Activated gamma-delta T cell treated with anti-CD3 and anti-CD28 coated beads, Interleukin-2, amount 50 U/mL, for 16 hours (primary cell): ENCODE measurements around the gene PLEKHA8.

Experiments
- DNase-seq: peaks from one replicate; pipeline ENCODE4 v3.0.0-alpha.2; 2020; ENCODE audit warnings: low read depth

The PLEKHA8 gene, protein sequence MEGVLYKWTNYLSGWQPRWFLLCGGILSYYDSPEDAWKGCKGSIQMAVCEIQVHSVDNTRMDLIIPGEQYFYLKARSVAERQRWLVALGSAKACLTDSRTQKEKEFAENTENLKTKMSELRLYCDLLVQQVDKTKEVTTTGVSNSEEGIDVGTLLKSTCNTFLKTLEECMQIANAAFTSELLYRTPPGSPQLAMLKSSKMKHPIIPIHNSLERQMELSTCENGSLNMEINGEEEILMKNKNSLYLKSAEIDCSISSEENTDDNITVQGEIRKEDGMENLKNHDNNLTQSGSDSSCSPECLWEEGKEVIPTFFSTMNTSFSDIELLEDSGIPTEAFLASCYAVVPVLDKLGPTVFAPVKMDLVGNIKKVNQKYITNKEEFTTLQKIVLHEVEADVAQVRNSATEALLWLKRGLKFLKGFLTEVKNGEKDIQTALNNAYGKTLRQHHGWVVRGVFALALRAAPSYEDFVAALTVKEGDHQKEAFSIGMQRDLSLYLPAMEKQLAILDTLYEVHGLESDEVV

DNA sequence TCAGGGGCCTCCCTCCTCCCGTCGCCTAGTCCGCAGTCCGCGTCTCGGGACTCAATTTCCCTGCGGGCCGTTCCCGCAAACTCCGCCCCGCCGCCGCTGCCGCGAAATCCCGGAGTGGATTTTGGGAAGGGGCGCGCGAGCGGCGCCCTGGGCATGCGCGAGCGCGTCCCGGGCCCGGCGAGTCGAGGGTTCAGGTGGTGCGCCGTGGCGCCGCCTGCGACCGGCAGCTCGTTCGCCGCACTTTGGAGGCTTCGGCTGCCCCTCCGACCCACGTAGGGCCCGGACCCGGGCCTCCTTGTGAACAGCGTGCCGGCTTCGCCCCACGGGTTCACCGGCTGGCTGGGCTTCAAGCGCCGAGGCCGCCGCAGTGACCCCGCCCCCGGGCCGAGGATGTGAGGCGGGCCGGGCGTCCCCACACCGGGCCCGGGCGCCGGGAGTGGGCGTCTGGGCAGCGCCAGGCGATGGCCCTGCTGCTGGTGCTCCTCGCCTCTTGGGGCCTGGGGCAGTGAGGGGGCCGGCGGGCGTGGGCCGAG, at the start of gene PLEKHA8:
TSS of gene PLEKHA8 (plus strand) at position 197 of the 533 bp plus-strand sequence. CDS start 351 bp downstream, outside the sequence.
- peak; percentile 77 for DNase-seq

DNA sequence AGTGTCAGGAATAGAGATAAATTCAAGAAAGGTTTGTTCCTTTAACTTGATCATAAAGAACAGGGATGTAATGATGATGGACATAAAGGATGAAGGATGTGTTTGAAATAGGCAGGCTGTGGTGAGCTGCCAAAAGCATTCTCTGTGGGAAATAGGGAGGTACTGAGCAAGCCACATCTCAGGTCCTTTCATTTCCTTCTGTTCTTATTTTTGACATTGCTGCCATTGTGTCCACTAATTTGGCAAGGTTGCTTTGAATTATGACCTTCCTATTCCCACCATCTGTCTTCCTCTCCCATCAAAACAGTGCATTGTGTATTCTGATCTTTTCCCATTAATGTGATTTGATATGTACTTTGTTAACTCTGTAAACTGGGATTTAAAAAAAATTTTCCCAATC, 48.1 kb upstream of the PLEKHA8 start:
- no peak for DNase-seq

DNA sequence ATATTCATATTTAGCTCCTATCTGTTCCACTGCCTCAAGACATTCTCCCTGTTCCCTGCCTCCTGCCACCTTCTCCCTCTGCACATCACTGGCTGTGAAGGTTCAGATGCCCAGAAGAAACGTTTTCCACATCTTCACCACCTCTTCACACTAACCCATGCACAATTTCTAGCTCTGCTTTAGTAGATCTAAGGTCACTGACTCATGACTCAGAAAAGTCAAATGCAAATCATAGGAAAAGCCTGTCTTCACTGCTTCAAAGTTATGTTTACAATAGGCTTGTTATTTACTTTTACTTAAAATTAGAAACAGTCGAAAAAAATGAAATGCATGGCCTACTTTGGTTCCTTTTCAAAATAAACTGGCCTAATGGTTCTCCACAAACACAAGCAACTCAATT, 41.1 kb upstream of the PLEKHA8 start:
- DNase-seq, result no peak

DNA sequence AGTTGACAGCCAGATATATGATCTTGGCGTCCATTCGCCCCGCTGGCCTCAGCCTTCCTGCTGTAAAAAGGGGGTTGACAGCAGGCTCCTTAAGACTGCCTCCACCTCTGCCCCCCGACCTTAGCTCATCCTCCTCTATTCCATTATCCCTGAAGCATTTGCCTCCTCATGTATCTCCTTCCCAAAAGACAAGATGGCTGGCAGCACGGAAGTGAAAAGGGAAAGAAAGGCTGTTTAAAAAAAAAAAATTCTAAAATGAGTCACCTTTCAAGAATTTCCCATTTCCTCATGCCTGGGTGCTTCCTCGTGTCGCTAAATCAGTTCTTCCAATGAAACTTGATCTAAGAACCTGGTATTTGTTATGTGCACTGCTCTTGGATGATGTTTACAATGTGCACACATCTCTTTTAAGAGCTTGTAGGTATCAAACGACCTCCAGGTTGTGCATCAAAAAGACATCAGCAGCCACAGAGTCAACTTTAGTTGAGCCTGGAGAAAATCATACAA, 40.3 kb upstream of the PLEKHA8 start:
- DNase-seq, result no peak

DNA sequence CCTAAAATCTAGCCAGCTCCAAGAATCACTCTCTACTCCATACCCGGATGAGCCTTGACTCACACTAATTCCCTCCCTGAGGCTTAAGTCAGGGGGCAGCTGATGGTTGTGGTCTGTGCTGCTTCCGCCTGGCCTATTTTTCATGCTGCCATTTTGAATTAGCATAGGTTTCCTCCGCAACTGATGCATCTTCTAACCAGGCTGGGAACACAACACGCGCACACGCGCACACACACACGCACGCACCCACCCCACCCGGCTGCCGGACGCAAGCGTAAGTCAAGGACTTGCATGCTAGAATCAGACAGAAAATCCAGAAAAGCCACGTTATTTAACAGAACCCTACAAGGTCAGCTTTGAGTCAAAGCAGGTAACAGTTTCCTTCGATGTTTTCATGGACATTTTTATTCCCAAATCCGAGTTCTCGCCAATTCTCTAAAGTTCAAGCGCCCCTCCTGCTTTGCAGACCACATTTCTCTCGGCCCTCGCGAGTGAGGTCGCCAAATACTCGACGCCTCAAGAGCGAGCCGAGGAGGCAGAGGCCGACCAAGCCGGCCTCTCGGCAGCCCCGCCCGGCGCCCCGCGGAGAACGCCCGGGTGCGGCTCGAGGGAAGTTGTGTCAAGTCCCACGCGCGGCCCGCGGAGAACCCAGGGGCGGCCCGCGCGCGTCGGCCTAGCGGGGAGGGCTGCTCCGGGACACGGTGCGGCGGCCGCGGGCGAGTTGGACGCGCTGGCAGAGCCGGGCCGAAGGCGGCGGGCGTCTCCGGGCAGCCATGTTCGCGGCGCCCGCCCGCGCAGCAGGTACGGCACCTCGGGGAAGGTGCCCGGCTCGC, 39.6 kb upstream of the PLEKHA8 start:
- DNase-seq, result peak; percentile 4

DNA sequence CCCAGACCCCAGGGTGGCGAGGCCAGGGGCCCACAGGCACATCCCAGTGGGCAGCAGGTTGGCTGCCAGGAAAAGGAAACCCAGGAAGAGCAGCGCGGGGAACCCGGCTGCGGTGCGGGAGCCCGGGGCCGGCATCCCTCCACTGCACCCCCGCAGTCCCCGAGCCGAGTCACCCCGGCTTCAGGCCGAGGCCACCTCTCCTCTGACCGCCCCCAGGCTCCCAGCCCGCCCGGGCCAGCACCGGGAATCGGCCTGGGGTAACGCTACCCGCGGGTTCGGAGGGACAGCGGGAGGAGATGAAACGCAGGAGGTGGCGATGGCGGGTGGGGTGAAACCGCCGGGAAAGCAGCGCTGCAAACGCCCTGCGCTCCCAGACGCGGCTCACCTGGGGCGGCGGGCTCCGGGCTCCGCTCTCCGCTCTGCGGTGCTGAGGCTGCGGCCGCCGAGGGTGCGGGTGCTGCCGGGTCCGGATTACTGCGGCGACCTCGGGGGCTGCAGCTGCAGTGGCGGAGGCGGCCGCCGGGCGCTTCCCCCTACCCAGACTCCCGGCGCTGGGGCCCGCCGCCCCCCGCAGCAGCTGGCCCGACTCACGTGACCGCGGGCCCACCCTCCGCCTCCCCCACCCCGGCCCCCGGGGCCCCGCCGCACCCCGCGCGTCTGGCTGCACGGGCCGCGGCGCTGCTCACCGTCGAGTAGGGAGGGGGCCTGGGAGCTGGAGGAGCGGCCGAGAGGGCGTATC, 38.8 kb upstream of the PLEKHA8 start, which contains the start of gene SCRN1:
TSS of gene SCRN1 (minus strand) at position 545 of the 739 bp plus-strand sequence. CDS start 20,734 bp downstream, outside the sequence.
- peak; percentile 3 for DNase-seq

DNA sequence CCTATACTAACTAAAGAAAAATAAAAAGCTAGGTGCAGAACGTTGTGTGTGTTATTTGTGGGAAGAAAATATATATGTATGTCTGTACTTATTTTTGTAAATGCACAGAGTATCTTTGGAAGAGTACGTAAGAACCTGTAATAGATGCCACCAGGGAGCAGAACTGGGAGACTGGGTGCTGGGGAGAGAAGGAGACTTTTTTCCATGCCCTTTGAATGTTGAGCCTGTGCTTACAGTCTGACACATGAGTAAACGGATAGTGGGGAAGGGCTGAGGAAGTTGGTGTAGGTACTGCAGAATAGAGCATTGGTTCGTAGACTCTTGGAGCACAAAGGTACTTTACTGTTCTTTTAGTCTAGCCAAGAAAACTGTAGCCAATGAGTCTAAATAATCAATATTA, 37.3 kb upstream of the PLEKHA8 start:
- DNase-seq, result no peak

DNA sequence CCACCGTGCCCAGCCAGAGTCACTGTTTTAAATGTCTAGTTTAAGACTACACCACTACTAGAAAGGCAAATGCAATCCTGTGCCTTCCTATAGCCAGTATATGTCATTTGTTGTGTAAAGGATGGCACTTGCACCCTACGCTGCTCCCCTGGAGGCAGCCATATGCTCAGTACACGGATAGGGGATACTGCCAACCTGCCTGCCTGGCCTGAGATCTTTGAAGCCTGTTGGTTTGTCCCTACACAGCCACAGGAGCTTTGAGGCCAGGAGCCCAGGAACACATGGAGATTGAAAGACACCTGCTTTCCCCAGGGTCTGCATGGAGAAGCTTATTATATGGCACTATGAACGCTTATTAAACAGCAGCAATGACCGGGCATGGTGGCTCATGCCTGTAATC, 36.3 kb upstream of the PLEKHA8 start:
- DNase-seq, result no peak

DNA sequence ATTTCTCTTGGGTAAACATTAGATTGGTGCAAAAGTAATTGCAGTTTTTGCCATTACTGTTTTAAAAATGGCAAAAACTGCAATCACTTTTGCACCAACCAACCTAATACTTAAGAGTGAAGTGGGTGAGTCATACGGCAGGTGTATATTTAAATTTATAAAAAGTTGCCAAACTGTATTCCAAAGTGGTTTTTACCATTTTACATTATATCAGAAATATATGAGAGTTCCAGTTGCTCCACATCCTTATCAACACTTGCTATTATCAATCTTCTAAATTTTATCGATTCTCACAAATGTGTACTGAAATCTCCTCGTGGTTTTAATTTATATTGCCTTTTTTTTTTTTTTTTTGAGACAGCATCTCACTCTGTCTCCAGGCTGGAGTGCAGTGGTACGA, 35.1 kb upstream of the PLEKHA8 start:
- DNase-seq, result no peak

DNA sequence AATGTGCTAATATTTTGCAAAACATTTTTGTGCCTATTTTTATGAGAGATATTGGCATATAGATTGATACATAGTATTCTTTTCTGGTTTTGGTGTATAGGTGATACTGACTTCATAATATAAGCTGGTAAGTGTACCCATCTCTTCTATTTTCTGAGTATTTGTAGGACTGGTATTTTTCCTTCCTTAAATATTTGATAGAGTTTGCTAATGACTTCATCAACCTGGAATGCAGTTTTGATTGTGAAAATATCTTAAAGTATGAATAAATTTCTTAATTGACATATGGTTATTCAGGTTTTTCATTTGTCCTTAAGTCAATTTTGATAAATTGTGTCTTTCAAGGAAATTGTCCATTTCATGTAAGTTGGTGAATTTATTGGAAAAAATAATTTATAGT, 32.6 kb upstream of the PLEKHA8 start:
- DNase-seq, result no peak

DNA sequence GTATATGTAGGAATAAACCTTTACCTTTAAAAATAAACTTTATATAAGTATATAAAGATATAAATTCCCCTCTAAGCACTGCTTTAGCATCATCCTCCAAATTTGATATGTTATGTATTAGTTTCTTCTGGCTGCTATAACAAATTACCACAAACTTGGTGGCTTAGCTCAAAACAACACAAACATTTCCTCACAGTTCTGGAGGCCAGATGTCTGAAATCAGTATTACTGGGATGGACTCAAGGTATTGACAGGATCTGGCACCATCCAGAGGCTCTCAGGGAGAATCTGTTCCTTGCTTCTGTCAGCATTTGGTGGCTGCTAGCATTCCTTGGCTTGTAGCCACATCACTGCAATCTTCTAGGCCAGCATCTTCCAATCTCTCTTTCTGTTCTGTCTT, 31.9 kb upstream of the PLEKHA8 start:
- DNase-seq, result no peak

DNA sequence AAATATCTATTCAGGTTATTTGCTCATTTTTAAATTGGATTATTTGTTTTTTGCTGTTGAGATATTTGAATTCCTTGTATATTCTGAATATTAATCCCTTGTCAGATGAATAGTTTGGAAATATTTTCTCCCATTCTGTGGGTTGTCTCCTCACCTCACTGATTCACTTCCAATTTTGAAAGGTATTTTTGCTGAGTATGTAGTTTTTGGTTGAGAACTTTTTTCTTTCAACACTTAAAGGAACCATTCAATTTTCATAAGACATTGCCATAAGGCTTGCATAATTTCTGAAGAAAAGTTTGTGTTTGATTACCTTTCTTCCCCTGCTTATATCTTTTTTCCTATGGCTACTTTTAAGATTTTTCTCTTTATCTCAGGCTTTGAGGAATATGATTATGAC, 29.7 kb upstream of the PLEKHA8 start:
- no peak for DNase-seq

DNA sequence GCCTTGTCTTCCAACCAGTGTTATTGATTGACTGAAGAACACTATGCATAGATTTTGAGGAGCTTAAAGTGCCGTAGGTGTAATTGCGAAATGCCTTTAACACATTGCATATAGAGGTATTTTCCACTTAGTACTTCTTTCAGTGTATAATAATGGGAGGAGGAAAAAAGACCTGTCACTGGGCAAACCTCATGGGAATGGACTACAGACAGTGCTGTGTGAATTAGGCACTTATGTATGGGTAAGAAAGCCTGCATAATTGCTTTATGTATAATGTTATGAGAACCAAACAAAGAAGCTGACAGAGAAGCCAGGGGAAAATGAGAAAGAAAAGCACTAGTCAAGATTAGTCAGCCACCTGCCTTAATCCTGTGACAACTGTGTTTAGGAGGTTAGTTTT, 26.2 kb upstream of the PLEKHA8 start:
- DNase-seq, result no peak

DNA sequence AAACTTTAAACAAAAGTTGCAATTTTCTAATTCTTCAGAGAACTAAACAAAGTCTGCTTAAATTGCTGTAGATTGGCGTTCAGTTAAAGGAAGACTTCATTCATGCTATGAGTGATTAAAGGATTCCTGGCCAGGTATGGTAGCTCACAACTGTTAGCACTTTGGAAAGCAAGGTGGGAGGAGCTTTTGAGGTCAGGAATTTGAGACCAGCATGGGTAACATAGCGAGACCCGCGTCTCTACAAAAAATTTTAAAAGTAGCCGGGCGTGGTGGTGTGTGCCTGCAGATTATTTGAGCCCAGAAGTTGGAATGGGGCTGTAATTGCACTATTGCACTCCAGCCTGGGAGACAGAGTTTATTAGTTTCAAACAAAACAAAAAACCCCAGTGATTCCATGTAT, 25.1 kb upstream of the PLEKHA8 start:
- DNase-seq, result no peak

DNA sequence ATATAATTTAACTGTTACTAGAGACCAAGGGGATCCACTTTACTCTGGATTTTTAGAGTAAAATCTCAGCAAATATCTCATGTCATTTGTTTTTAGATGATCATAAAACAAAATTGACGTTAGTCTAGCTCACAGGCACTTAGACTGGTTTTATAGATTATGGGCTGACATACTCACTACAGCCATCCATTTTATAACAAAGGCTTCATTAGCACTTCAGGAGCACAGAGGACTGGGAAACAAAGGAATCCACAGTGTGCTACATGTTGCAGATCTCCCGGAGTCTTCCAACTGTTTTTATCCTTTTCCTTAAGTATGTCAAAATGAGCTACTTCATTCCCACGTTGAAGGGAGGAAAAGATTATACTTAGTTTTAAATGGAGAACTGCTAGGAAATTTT, 22.7 kb upstream of the PLEKHA8 start:
- DNase-seq, result no peak

DNA sequence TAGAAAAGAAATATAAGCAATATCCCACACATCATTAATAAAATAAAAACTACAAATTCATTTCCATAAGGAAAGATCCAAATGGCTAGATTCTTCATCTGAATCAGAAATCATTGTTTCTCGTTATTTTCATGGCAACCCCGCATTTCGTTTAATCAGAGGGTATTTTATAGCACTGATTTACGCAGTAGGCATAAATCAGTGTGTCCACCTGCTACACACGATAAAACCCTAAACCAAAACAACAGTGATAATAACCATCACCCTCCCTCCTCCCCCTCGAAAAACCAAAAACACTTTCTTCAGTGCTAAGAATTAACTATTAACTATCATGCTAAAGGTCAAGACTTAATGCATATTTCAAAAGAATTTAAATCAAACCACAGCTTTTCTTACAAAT, 18.2 kb upstream of the PLEKHA8 start:
- DNase-seq, result no peak

DNA sequence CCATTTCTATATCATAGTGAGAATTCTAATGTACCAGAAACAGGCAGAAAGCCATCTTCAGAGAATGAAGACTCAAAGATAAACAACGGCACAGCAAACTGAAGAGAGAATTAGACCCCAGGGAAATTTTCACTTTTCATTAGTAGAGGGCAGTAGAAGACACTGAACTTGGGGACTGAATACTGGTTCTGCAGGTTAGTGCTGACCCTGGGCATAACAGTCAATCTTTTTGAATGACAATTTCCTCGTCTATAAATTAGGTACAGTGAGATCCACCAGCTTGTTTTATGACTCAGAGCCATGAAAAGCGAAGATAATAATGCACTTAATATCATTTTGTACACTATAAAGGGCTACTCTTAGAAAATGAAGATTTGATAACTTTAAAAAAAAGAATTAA, 15.5 kb upstream of the PLEKHA8 start:
- no peak for DNase-seq

DNA sequence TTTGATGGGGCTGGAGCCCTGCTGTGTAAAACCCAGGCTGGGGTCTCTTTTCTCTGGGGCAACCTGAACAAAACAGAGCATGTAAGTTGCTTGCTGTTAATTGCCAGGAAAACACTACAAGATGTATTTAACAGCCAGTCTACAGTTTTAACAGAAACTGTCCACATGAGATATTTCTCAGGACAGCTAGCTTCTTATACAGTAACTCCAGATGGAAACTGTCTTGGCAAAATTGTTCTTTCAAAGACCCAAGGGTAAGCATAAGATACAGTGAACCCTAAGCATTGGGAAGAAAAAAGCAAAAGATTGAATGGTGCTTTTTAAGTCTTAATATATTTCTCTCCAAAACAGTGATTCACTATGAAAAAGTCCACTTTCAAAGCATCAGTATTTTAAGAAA, 9.8 kb upstream of the PLEKHA8 start:
- DNase-seq, result no peak

DNA sequence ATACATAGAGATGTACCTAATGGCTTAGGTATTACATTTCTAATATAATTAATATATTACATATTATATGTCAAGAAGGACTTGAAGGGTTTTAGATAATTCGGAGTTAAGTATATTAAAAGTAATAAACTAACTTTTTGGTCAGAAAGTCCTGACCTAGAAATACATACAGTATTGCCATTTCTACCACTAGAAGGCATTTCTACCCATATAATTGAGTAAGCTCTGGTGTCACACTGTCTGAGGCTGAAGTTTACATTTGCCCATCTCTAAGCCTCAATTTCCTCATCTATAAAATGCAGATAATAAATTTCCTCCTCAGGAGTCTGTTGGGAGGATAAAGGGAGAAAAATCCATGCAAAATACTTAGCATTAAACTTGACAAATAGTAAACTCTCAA, 8.8 kb upstream of the PLEKHA8 start:
- no peak for DNase-seq

DNA sequence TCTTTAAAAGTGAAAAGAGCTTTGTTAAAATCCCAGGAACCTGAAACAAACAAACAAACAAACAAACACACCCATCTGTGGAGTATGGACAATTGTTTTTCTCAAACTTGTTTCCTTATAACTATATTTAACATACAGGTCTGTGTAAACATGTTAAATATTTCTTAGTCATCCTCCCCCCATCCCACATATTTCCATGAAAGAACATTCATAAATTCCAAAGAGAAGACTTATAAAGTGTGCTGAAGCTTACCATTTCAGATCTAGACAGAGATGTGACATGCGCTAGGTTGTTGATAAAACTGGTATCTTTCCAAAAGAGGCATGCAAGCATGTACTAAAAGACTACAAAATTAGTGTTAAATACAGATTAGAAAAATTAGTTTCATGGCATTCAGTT, 8.3 kb upstream of the PLEKHA8 start:
- no peak for DNase-seq

DNA sequence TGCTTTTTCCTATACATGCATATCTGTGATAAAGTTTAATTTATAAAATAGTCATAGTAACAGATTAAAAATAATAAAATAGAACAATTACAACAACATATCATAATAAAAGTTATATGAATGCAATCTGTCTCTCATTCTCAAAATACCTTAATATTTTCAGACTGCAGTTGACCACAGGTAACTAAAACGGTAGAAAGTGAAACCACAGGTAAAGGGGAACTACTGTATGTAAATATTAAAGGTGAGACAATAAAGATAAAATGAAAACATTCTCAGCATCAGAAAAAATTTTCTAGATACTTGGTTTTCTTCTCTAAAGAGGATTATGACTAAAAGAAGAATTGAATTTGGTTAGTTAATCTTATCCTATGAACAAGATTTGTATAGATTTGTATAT, 7.7 kb upstream of the PLEKHA8 start:
- no peak for DNase-seq

DNA sequence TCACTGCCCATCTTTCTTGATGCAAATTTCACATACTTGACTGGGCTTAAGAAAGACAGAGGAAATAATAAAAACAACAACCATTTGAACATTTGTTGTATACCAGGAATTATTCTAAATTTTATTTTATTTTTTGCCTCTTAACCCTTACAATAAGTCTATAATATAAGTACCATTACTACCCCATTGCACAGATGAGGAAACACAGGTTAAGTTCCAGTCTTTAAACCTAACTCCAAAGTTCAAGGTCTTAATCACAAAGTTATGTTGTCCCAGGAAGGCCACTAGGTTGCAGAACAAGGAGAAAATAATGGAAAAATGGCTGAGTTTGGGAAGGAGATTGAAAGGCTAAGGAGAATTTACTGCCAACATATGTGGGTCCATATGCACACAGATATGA, 5.2 kb upstream of the PLEKHA8 start:
- DNase-seq, result no peak
